NOMO-1 treated with dmso at 0.1 percent for 144 hours (cell line): ENCODE results near the gene ZNF763.
A peak's percentile ranks its signal among the peaks of the same experiment; 100 is the strongest.
"Not testable (repeated sequence)": the region's sequence is repeated elsewhere in the genome, so short reads cannot be mapped to it uniquely, and the experiment has no call there.

Source experiments
- DNase-seq: peaks from one replicate; lab custom pipeline; 2025; ENCODE audit not compliant: unreplicated experiment; lab: John Stamatoyannopoulos, UW

The ZNF763 gene

GRCh38 chr19:11964858-11965645 is at the start of gene ZNF763:
Gene ZNF763 (plus strand): TSS chr19:11965040. CDS start chr19:11965209, 169 bp downstream.
- DNase-seq: peak; percentile 76

GRCh38 chr19:11921852-11922495 is 42.9 kb upstream of the ZNF763 start:
- no peak for DNase-seq

- peak; percentile 80 for DNase-seq
These were observed 39.8 kb upstream of the ZNF763 start, which contains the start of gene ZNF700 for GRCh38 chr19:11924886-11925650. Gene ZNF700 (plus strand): TSS chr19:11925107. CDS start chr19:11925211, 104 bp downstream.

- DNase-seq: not testable (repeated sequence)
These were observed 39.1 kb upstream of the ZNF763 start for GRCh38 chr19:11925651-11926187.

GRCh38 chr19:11927227-11927626 is 37.6 kb upstream of the ZNF763 start:
- DNase-seq: no peak

GRCh38 chr19:11931051-11931450 is 33.8 kb upstream of the ZNF763 start:
- no peak for DNase-seq

GRCh38 chr19:11931513-11931912 is 33.3 kb upstream of the ZNF763 start:
- DNase-seq: no peak

- not testable (repeated sequence) for DNase-seq
These were observed 29.0 kb upstream of the ZNF763 start for GRCh38 chr19:11935829-11936228.

- not testable (repeated sequence) for DNase-seq
These were observed 26.5 kb upstream of the ZNF763 start for GRCh38 chr19:11938383-11938782.

- DNase-seq: not testable (repeated sequence)
These were observed 23.4 kb upstream of the ZNF763 start for GRCh38 chr19:11941361-11941887.

- no peak for DNase-seq
These were observed 22.6 kb upstream of the ZNF763 start for GRCh38 chr19:11942008-11942842.

GRCh38 chr19:11942843-11943108 is 22.1 kb upstream of the ZNF763 start:
- no peak for DNase-seq

- no peak for DNase-seq
These were observed 20.2 kb upstream of the ZNF763 start for GRCh38 chr19:11944656-11945055.

GRCh38 chr19:11948646-11949045 is 16.2 kb upstream of the ZNF763 start:
- DNase-seq: no peak

- DNase-seq: no peak
These were observed 15.6 kb upstream of the ZNF763 start for GRCh38 chr19:11949201-11949600.

- DNase-seq: not testable (repeated sequence)
These were observed 15.2 kb upstream of the ZNF763 start for GRCh38 chr19:11949614-11950080.

GRCh38 chr19:11950312-11950711 is 14.5 kb upstream of the ZNF763 start:
- no peak for DNase-seq

GRCh38 chr19:11963566-11964355 is 1.1 kb upstream of the ZNF763 start:
- no peak for DNase-seq

GRCh38 chr19:11964496-11964857 is 363 bp upstream of the ZNF763 start:
- no peak for DNase-seq

GRCh38 chr19:11970174-11970573 is 5.3 kb downstream of the ZNF763 start:
- no peak for DNase-seq
